Tibial nerve (tissue), 4 donors: ENCODE results near the gene SBNO2. TPM values are rescaled to one million over a fixed set of nuclear protein-coding genes. Genes with fewer than 3 reads are reported as not detected.
A peak's percentile ranks its signal among the peaks of the same experiment; 100 is the strongest.

Experiments
- DNase-seq, 2 donors: peaks; one replicate each; pipeline ENCODE4 v3.0.0-alpha.2; 2019; ENCODE audit warnings: low spot score in 2 of 2
- H3K27ac ChIP-seq, 4 donors: fragments of 200-600 bp; sonication (generic) in 3 of 4; one replicate each; pipeline ENCODE4 v1.5.1; 2017 to 2019; ENCODE audit warnings: mild to moderate bottlenecking in 1 of 4
- H3K27me3 ChIP-seq, 2 donors: fragments of 200-600 bp; sonication (generic) in 1 of 2; one replicate each; pipeline versions ENCODE4 v1.5.1 to v1.6.0; 2017 to 2019
- H3K36me3 ChIP-seq, 3 donors: fragments of 200-600 bp; sonication (generic); one replicate each; pipeline ENCODE4 v1.5.1; 2018 to 2019
- H3K4me1 ChIP-seq, 4 donors: fragments of 200-600 bp; sonication (generic) in 3 of 4; one replicate each; pipeline ENCODE4 v1.5.1; 2017 to 2019
- H3K4me3 ChIP-seq, 4 donors: fragments of 200-600 bp; sonication (generic) in 3 of 4; one replicate each; pipeline ENCODE4 v1.5.1; 2017 to 2019; ENCODE audit warnings: mild to moderate bottlenecking in 1 of 4, moderate library complexity in 1 of 4
- H3K9me3 ChIP-seq, 4 donors: fragments of 200-600 bp; sonication (generic) in 3 of 4; one replicate each; pipeline ENCODE4 v1.5.1; 2017 to 2019
- CTCF ChIP-seq, 5 experiments: fragments of 200-600 bp in 3 of 5; fragments of 450-650 bp in 2 of 5; sonication (generic) in 3 of 5; IDR thresholded peaks; one replicate each; pipeline ENCODE4 v1.5.1; 2016 to 2019; ENCODE audit warnings: antibody characterized with exemption in 5 of 5, mild to moderate bottlenecking in 3 of 5, moderate library complexity in 2 of 5
- EP300 ChIP-seq, 2 donors: sonication (generic); formaldehyde crosslinking; IDR thresholded peaks; one replicate each; pipeline ENCODE4 v1.6.1; 2017; ENCODE audit warnings: antibody characterized with exemption in 2 of 2, mild to moderate bottlenecking in 1 of 2
- POLR2A ChIP-seq, 2 donors: fragments of 450-650 bp; IDR thresholded peaks; one replicate each; pipeline ENCODE4 v1.6.1; 2017; ENCODE audit warnings: antibody characterized with exemption in 2 of 2, mild to moderate bottlenecking in 2 of 2, moderate library complexity in 2 of 2
- WGBS, 2 donors: methylation state at CpG; one replicate each; pipeline ENCODE4 v1.1.5; 2018; 5-methylcytosine and 5-hydroxymethylcytosine counted together
- total RNA-seq, 4 donors: library from RNA; depleted of rRNA; stranded (reverse); fragments of >200 nt; gene quantifications; one replicate each; pipeline ENCODE4 v1.1.0, GENCODE V29; 2016

The SBNO2 gene
- total RNA-seq, 4 donors from 2014 or later: 26.6 to 105 (median 39.3) TPM

GRCh38 chr19:1076951-1077350 lies 97.1 kb downstream of the SBNO2 start:
- peak overlapping the region in 1 of 4 donors; percentile 62 for H3K27ac ChIP-seq
- no peaks in the 10 kb centered on the region for H3K9me3 ChIP-seq
- H3K27me3 ChIP-seq: peaks cover 0 to 10% of the 10 kb centered on the region in 2 donors
- peaks cover 0 to 28% (median 8%) of the 10 kb centered on the region in 4 donors for H3K4me1 ChIP-seq
- H3K36me3 ChIP-seq: peaks cover 0 to 12% (median 0%) of the 10 kb centered on the region in 3 donors
- 51 to 56% methylated on average over 16 of the region's 16 CpGs for WGBS, 2 donors
- TF ChIP-seq POLR2A (IDR thresholded peaks at IDR 0.05) (no peak), CTCF (IDR thresholded peaks at IDR 0.05) (no peak), EP300 (IDR thresholded peaks at IDR 0.05) (no peak)
- no peak for DNase-seq
- H3K4me3 ChIP-seq: peak overlapping the region in 1 of 4 donors; percentile 12

GRCh38 chr19:1076046-1076386 lies 98.1 kb downstream of the SBNO2 start:
- Histone ChIP-seq H3K9me3 (no peaks in the 10 kb centered on the region), H3K27me3 (peaks cover 0 to 17% of the 10 kb centered on the region in 2 donors), H3K4me1 (peaks cover 0 to 34% (median 11%) of the 10 kb centered on the region in 4 donors), H3K4me3 (no peak overlapping the region), H3K36me3 (peaks cover 0 to 6% (median 0%) of the 10 kb centered on the region in 3 donors), H3K27ac (peak overlapping the region in 1 of 4 donors; percentile 29)
- DNase-seq: no peak
- TF ChIP-seq EP300 (IDR thresholded peaks at IDR 0.05): no peak
- no peak for TF ChIP-seq POLR2A (IDR thresholded peaks at IDR 0.05)
- WGBS, 2 donors: 64 to 71% methylated on average over 4 of the region's 4 CpGs

DNA sequence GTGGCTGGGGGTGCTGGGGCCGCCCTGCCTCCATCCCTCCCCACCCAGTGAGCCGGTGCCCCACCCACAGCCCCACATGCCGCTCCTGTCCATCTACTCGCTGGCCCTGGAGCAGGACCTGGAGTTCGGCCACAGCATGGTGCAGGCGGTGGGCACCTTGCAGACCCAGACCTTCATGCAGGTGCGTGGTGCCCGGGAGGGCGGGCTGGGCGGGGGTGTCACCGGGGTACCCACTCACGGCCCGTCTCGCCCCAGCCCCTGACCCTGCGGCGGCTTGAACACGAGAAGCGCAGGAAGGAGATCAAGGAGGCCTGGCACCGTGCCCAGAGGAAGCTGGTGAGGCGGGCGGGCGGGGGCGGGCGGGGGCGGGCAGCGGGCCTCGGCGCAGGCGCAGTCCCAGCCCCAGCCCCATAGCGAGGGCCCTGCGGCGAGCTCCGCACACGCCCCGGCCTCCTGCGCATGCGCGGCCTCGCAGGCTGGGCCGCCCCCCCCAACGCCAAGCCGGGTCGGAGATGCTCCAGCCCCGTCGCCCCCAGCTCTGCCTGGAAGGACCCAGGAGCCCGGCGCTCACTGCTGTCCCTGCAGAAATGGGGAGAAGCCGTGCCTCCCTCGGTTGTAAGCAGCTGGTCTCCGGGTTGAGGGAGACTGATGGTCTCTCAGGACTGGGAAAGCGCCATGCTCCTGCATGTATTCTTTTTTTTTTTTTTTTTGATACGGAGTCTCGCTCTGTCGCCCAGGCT lies 99.4 kb downstream of the SBNO2 start:
- TF ChIP-seq CTCF (IDR thresholded peaks at IDR 0.05): no peak
- TF ChIP-seq POLR2A (IDR thresholded peaks at IDR 0.05): no peak
- no peak for TF ChIP-seq EP300 (IDR thresholded peaks at IDR 0.05)
- Histone ChIP-seq H3K27ac (no peak overlapping the region), H3K4me3 (peak overlapping the region in 2 of 4 donors; percentile 16 to 18), H3K4me1 (peaks cover 0 to 34% (median 19%) of the 10 kb centered on the region in 4 donors), H3K36me3 (no peaks in the 10 kb centered on the region), H3K27me3 (peaks cover 2 to 30% of the 10 kb centered on the region in 2 donors), H3K9me3 (no peaks in the 10 kb centered on the region)
- 64 to 70% methylated on average over 21 to 53 of the region's 54 CpGs for WGBS, 2 donors
- peak; percentile 70 to 82 for DNase-seq

DNA sequence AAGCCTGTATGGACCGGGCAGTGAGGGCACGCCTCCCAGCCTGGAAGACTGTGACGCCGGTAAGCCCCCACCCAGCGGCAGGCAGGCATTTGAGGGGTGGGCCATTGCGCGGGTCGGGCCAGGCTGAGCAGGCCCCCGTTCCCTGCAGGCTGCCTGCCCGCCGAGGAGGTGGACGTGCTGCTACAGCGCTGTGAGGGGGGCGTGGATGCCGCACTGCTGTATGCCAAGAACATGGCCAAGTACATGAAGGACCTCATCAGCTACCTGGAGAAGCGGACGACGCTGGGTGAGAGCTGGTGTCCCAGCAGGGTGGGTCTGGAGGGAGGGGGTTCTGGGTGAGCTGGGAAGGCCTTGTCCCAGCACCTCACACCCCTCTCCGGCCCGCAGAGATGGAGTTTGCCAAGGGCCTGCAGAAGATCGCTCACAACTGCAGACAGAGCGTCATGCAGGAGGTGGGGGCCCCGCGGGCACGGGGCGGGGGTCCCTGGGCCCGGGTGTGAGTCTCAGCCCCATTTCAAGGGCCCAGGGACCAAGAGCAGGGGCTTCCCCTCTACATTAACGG lies 100.0 kb downstream of the SBNO2 start:
- Histone ChIP-seq H3K4me1 (peaks cover 0 to 37% (median 21%) of the 10 kb centered on the region in 4 donors), H3K9me3 (no peaks in the 10 kb centered on the region), H3K27me3 (peaks cover 2 to 37% of the 10 kb centered on the region in 2 donors), H3K27ac (no peak overlapping the region), H3K36me3 (no peaks in the 10 kb centered on the region), H3K4me3 (peak overlapping the region in 1 of 4 donors; percentile 16)
- TF ChIP-seq CTCF (IDR thresholded peaks at IDR 0.05): no peak
- TF ChIP-seq EP300 (IDR thresholded peaks at IDR 0.05): no peak
- no peak for TF ChIP-seq POLR2A (IDR thresholded peaks at IDR 0.05)
- 80% methylated on average over 23 to 27 of the region's 28 CpGs for WGBS, 2 donors
- no peak for DNase-seq

- peaks cover 2 to 44% of the 10 kb centered on the region in 2 donors for H3K27me3 ChIP-seq
- no peaks in the 10 kb centered on the region for H3K36me3 ChIP-seq
- H3K9me3 ChIP-seq: no peaks in the 10 kb centered on the region
- no peak for DNase-seq
- H3K27ac ChIP-seq: no peak overlapping the region
- 86 to 89% methylated on average over 24 to 29 of the region's 30 CpGs for WGBS, 2 donors
- TF ChIP-seq CTCF (IDR thresholded peaks at IDR 0.05) (no peak), EP300 (IDR thresholded peaks at IDR 0.05) (no peak), POLR2A (IDR thresholded peaks at IDR 0.05) (no peak)
- no peak overlapping the region for H3K4me3 ChIP-seq
- peaks cover 0 to 39% (median 21%) of the 10 kb centered on the region in 4 donors for H3K4me1 ChIP-seq
Observed at GRCh38 chr19:1073063-1073955, 100.8 kb downstream of the SBNO2 start.
